ENCODE measurements around the gene ABCA13.

The ABCA13 gene

GRCh38 chr7:48301201-48301600 lies 129.9 kb downstream of the ABCA13 start:
- H3K14ac ChIP-seq (ENCODE audit: low read length in 2 of 2): no peak overlapping the region
- H4K91ac ChIP-seq (ENCODE audit: low read length): no peak overlapping the region
- H3K4me2 ChIP-seq (ENCODE audit: low read length, poor library complexity, severe bottlenecking): no peak overlapping the region

GRCh38 chr7:48304641-48305040 lies 133.4 kb downstream of the ABCA13 start:
- Histone ChIP-seq H3K9me3 (ENCODE audit: control insufficient read depth, low read length) (no peaks in the 10 kb centered on the region), H3K27ac (ENCODE audit: low read length, poor library complexity, severe bottlenecking) (no peak overlapping the region), H3K79me1 (replicated peaks; ENCODE audit: low read length, poor library complexity, severe bottlenecking) (no peaks in the 10 kb centered on the region), H2AFZ (ENCODE audit: low read depth, low read length) (no peak overlapping the region), H3K18ac (ENCODE audit: low read depth in 1 of 2, low read length in 2 of 2) (no peak overlapping the region), H2AK5ac (ENCODE audit: low read length, severe bottlenecking) (no peak overlapping the region), H3K4ac (ENCODE audit: low read depth in 1 of 2, low read length in 2 of 2) (no peak overlapping the region), H3K36me3 (ENCODE audit: control insufficient read depth in 1 of 2, insufficient read depth in 2 of 2, low read depth in 1 of 2, low read length in 2 of 2) (no peaks in the 10 kb centered on the region), H4K8ac (ENCODE audit: low read length) (no peak overlapping the region), H3K4me1 (ENCODE audit: control insufficient read depth, insufficient read depth, low read depth, low read length) (no peaks in the 10 kb centered on the region), H3K4me3 (ENCODE audit: insufficient read depth in 1 of 2, low read depth in 1 of 2, low read length in 2 of 2) (no peak overlapping the region), H3K27me3 (ENCODE audit: control insufficient read depth in 1 of 2, insufficient read depth in 1 of 2, low read length in 2 of 2) (no peaks in the 10 kb centered on the region), H2BK12ac (ENCODE audit: low read length in 2 of 2) (no peak overlapping the region), H3K23ac (ENCODE audit: low read length in 2 of 2) (no peak overlapping the region), H2BK5ac (ENCODE audit: low read depth, low read length, poor library complexity, severe bottlenecking) (no peak overlapping the region), H3K4me2 (ENCODE audit: low read length, poor library complexity, severe bottlenecking) (no peak overlapping the region), H2BK120ac (ENCODE audit: low read depth, low read length) (no peak overlapping the region), H2BK15ac (ENCODE audit: low read depth, poor library complexity, severe bottlenecking) (no peak overlapping the region), H4K91ac (ENCODE audit: low read length) (no peak overlapping the region), H3K14ac (ENCODE audit: low read length in 2 of 2) (no peak overlapping the region), H3K9ac (ENCODE audit: low read length) (no peak overlapping the region)
- 94% methylated on average over 1 of the region's 1 CpG for whole genome bisulfite sequencing
- no peak for DNase-seq

More at GRCh38 chr7:48301201-48301600, 129.9 kb downstream of the ABCA13 start:
- Histone ChIP-seq H2BK12ac (ENCODE audit: low read length in 2 of 2) (no peak overlapping the region), H2BK5ac (ENCODE audit: low read depth, low read length, poor library complexity, severe bottlenecking) (no peak overlapping the region), H3K9me3 (ENCODE audit: control insufficient read depth, low read length) (no peaks in the 10 kb centered on the region), H2BK120ac (ENCODE audit: low read depth, low read length) (no peak overlapping the region), H3K23ac (ENCODE audit: low read length in 2 of 2) (no peak overlapping the region), H3K4me1 (ENCODE audit: control insufficient read depth, insufficient read depth, low read depth, low read length) (no peaks in the 10 kb centered on the region), H3K27ac (ENCODE audit: low read length, poor library complexity, severe bottlenecking) (no peak overlapping the region), H2AFZ (ENCODE audit: low read depth, low read length) (no peak overlapping the region), H3K18ac (ENCODE audit: low read depth in 1 of 2, low read length in 2 of 2) (no peak overlapping the region), H3K4me3 (ENCODE audit: insufficient read depth in 1 of 2, low read depth in 1 of 2, low read length in 2 of 2) (no peak overlapping the region), H3K27me3 (ENCODE audit: control insufficient read depth in 1 of 2, insufficient read depth in 1 of 2, low read length in 2 of 2) (no peaks in the 10 kb centered on the region), H3K36me3 (ENCODE audit: control insufficient read depth in 1 of 2, insufficient read depth in 2 of 2, low read depth in 1 of 2, low read length in 2 of 2) (no peaks in the 10 kb centered on the region), H2BK15ac (ENCODE audit: low read depth, poor library complexity, severe bottlenecking) (no peak overlapping the region), H2AK5ac (ENCODE audit: low read length, severe bottlenecking) (no peak overlapping the region), H3K9ac (ENCODE audit: low read length) (no peak overlapping the region), H4K8ac (ENCODE audit: low read length) (no peak overlapping the region), H3K79me1 (replicated peaks; ENCODE audit: low read length, poor library complexity, severe bottlenecking) (no peaks in the 10 kb centered on the region), H3K4ac (ENCODE audit: low read depth in 1 of 2, low read length in 2 of 2) (no peak overlapping the region)
- no peak for DNase-seq
- WGBS: 31% methylated on average over 3 of the region's 3 CpGs

- no peaks in the 10 kb centered on the region for H3K4me1 ChIP-seq (ENCODE audit: control insufficient read depth, insufficient read depth, low read depth, low read length)
- no peak overlapping the region for H2BK12ac ChIP-seq (ENCODE audit: low read length in 2 of 2)
- H3K36me3 ChIP-seq (ENCODE audit: control insufficient read depth in 1 of 2, insufficient read depth in 2 of 2, low read depth in 1 of 2, low read length in 2 of 2): no peaks in the 10 kb centered on the region
- no peak overlapping the region for H4K91ac ChIP-seq (ENCODE audit: low read length)
- H4K8ac ChIP-seq (ENCODE audit: low read length): no peak overlapping the region
- no peak overlapping the region for H3K9ac ChIP-seq (ENCODE audit: low read length)
- H3K27ac ChIP-seq (ENCODE audit: low read length, poor library complexity, severe bottlenecking): no peak overlapping the region
- H3K14ac ChIP-seq (ENCODE audit: low read length in 2 of 2): no peak overlapping the region
- no peak overlapping the region for H3K23ac ChIP-seq (ENCODE audit: low read length in 2 of 2)
- H2AFZ ChIP-seq (ENCODE audit: low read depth, low read length): no peak overlapping the region
- H2AK5ac ChIP-seq (ENCODE audit: low read length, severe bottlenecking): no peak overlapping the region
- H2BK5ac ChIP-seq (ENCODE audit: low read depth, low read length, poor library complexity, severe bottlenecking): no peak overlapping the region
- 86% methylated on average over 5 of the region's 5 CpGs for WGBS
- H3K9me3 ChIP-seq (ENCODE audit: control insufficient read depth, low read length): no peaks in the 10 kb centered on the region
- no peak overlapping the region for H3K4me2 ChIP-seq (ENCODE audit: low read length, poor library complexity, severe bottlenecking)
- H3K27me3 ChIP-seq (ENCODE audit: control insufficient read depth in 1 of 2, insufficient read depth in 1 of 2, low read length in 2 of 2): no peaks in the 10 kb centered on the region
- H3K4ac ChIP-seq (ENCODE audit: low read depth in 1 of 2, low read length in 2 of 2): no peak overlapping the region
- H2BK120ac ChIP-seq (ENCODE audit: low read depth, low read length): no peak overlapping the region
- DNase-seq: no peak
- no peak overlapping the region for H3K4me3 ChIP-seq (ENCODE audit: insufficient read depth in 1 of 2, low read depth in 1 of 2, low read length in 2 of 2)
- H2BK15ac ChIP-seq (ENCODE audit: low read depth, poor library complexity, severe bottlenecking): no peak overlapping the region
- H3K79me1 ChIP-seq (replicated peaks; ENCODE audit: low read length, poor library complexity, severe bottlenecking): no peaks in the 10 kb centered on the region
- H3K18ac ChIP-seq (ENCODE audit: low read depth in 1 of 2, low read length in 2 of 2): no peak overlapping the region
These were observed 134.4 kb downstream of the ABCA13 start for GRCh38 chr7:48305661-48306060.

GRCh38 chr7:48307041-48307714 lies 135.9 kb downstream of the ABCA13 start:
- H3K9me3 ChIP-seq (ENCODE audit: control insufficient read depth, low read length): no peaks in the 10 kb centered on the region
- H4K8ac ChIP-seq (ENCODE audit: low read length): no peak overlapping the region
- H3K36me3 ChIP-seq (ENCODE audit: control insufficient read depth in 1 of 2, insufficient read depth in 2 of 2, low read depth in 1 of 2, low read length in 2 of 2): no peaks in the 10 kb centered on the region
- no peak overlapping the region for H2BK120ac ChIP-seq (ENCODE audit: low read depth, low read length)
- no peak overlapping the region for H2BK15ac ChIP-seq (ENCODE audit: low read depth, poor library complexity, severe bottlenecking)
- no peak overlapping the region for H2AFZ ChIP-seq (ENCODE audit: low read depth, low read length)
- no peak for DNase-seq
- H2BK5ac ChIP-seq (ENCODE audit: low read depth, low read length, poor library complexity, severe bottlenecking): no peak overlapping the region
- no peak overlapping the region for H3K23ac ChIP-seq (ENCODE audit: low read length in 2 of 2)
- no peak overlapping the region for H3K9ac ChIP-seq (ENCODE audit: low read length)
- H3K4ac ChIP-seq (ENCODE audit: low read depth in 1 of 2, low read length in 2 of 2): no peak overlapping the region
- H3K27me3 ChIP-seq (ENCODE audit: control insufficient read depth in 1 of 2, insufficient read depth in 1 of 2, low read length in 2 of 2): no peaks in the 10 kb centered on the region
- H3K27ac ChIP-seq (ENCODE audit: low read length, poor library complexity, severe bottlenecking): no peak overlapping the region
- H3K79me1 ChIP-seq (replicated peaks; ENCODE audit: low read length, poor library complexity, severe bottlenecking): no peaks in the 10 kb centered on the region
- no peak overlapping the region for H4K91ac ChIP-seq (ENCODE audit: low read length)
- H3K4me1 ChIP-seq (ENCODE audit: control insufficient read depth, insufficient read depth, low read depth, low read length): no peaks in the 10 kb centered on the region
- no peak overlapping the region for H2BK12ac ChIP-seq (ENCODE audit: low read length in 2 of 2)
- H3K14ac ChIP-seq (ENCODE audit: low read length in 2 of 2): no peak overlapping the region
- no peak overlapping the region for H3K4me2 ChIP-seq (ENCODE audit: low read length, poor library complexity, severe bottlenecking)
- WGBS: 73% methylated on average over 1 of the region's 4 CpGs
- no peak overlapping the region for H2AK5ac ChIP-seq (ENCODE audit: low read length, severe bottlenecking)
- no peak overlapping the region for H3K4me3 ChIP-seq (ENCODE audit: insufficient read depth in 1 of 2, low read depth in 1 of 2, low read length in 2 of 2)
- no peak overlapping the region for H3K18ac ChIP-seq (ENCODE audit: low read depth in 1 of 2, low read length in 2 of 2)
